Cardiac septum (tissue), 1 donor: ENCODE results near the gene TRAPPC13. TPM values are rescaled to one million over a fixed set of nuclear protein-coding genes. Genes with fewer than 3 reads are reported as not detected.
"Not testable (repeated sequence)": the region's sequence is repeated elsewhere in the genome, so short reads cannot be mapped to it uniquely, and the experiment has no call there.

Source experiments
- DNase-seq: peaks from one replicate; pipeline ENCODE4 v3.0.0-alpha.2; 2020; ENCODE audit warnings: low spot score
- intact Hi-C: fragments of 100-400 bp; cut with DNase I; formaldehyde crosslinking; loops from one replicate; pipeline ENCODE4 v1.14.0; 2022
- total RNA-seq: library from RNA; stranded (reverse); fragmentation: NEBNext Ultra II Directional; extraction: Animal tissue kit (Norgen Biotek cat#: 25700); gene quantifications from one replicate; pipeline ENCODE4 v1.2.1, GENCODE V29; 2021
- donor health status: DM: no; HTN: no; CAD: no.

The TRAPPC13 gene
- total RNA-seq, 1 donor from 2014 or later, result 18.9 TPM

GRCh38 chr5:65668696-65669095, 43.9 kb downstream of the TRAPPC13 start:
- intact Hi-C loops, result no loop called here
- no peak for DNase-seq

DNA sequence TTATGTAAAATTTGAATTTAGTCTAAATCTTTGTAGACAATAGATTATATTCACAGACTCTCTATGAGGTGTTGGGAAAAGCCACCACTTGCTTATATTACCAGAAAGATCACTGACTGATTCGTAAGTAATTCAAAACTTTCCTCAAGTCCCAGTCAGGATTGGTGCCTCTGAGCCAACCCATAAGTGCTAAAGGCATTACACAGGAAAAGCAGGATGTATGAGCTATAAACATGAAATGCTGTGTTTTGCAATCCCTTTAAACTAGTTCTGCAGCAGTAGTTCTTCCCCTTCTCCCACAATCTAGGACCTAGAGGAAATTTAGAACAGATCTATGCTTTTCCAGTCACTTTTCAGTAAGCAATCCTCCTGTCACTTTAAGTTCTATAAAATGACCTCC, 48.0 kb downstream of the TRAPPC13 start:
- intact Hi-C loops, result no loop called here
- no peak for DNase-seq

GRCh38 chr5:65674749-65675148, 49.9 kb downstream of the TRAPPC13 start:
- intact Hi-C loops, result no loop called here
- DNase-seq, result no peak

DNA sequence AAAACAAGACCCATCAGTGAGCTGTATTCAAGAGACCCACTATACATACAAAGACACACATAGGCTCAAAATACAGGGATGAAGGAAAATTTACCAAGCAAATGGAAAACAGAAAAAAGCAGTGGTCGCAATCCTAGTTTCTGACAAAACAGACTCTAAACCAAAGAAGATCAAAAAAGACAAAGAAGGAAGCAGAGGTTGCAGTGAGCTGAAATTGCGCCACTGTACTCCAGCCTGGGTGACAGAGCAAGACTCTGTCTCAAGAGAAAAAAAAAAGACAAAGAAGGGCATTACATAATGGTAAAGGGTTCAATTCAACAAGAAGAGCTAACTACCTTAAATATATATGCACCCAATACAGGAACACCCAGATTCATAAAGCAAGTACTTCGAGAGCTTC, 51.2 kb downstream of the TRAPPC13 start:
- DNase-seq, intact Hi-C loops: not testable (repeated sequence)

GRCh38 chr5:65682148-65682547, 57.3 kb downstream of the TRAPPC13 start:
- DNase-seq, result no peak
- intact Hi-C loops, result no loop called here

GRCh38 chr5:65693121-65693520, 68.3 kb downstream of the TRAPPC13 start:
- DNase-seq, result no peak
- intact Hi-C loops, result no loop called here

- intact Hi-C loops, result no loop called here
- no peak for DNase-seq
These were observed 70.4 kb downstream of the TRAPPC13 start for GRCh38 chr5:65695162-65695755.

- no peak for DNase-seq
- intact Hi-C loops, result no loop called here
These were observed 71.1 kb downstream of the TRAPPC13 start for GRCh38 chr5:65695896-65696295.

- intact Hi-C loops, result no loop called here
- no peak for DNase-seq
These were observed 72.1 kb downstream of the TRAPPC13 start for GRCh38 chr5:65696892-65697291.

GRCh38 chr5:65699338-65699737, 74.5 kb downstream of the TRAPPC13 start:
- DNase-seq, result no peak
- intact Hi-C loops, result no loop called here

- no peak for DNase-seq
- intact Hi-C loops, result no loop called here
These were observed 77.2 kb downstream of the TRAPPC13 start for GRCh38 chr5:65702036-65702435.

DNA sequence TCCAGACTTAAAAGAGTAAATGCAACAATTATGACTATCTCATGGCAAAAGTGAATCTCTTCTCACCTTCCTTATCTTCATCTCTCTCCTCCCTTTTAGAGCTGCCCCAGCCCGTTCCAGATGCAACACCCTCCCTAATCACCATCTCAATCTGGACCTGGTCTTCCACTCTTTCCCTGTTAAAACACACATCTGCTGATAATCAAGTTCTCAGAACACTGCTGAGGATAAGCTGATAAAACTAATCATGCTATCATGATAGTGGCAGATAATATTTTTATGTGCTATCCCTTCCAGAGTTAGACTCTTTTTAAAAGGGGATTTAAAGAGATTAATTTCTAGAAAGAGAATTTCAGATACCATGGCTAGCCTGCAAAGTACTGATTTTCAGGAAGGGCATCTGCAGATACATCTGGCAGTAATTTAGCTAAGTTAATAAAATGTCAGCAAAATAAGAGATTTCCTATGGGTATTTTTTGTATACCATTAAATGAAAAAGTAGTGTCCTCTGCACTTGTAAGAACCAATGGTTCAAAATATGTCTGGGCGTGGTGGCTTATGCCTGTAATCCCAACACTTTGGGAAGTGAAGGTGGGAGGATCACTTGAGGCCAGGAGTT, 79.9 kb downstream of the TRAPPC13 start:
- intact Hi-C loops, result no loop called here
- no peak for DNase-seq

GRCh38 chr5:65707663-65708062, 82.8 kb downstream of the TRAPPC13 start:
- no peak for DNase-seq
- intact Hi-C loops, result no loop called here

DNA sequence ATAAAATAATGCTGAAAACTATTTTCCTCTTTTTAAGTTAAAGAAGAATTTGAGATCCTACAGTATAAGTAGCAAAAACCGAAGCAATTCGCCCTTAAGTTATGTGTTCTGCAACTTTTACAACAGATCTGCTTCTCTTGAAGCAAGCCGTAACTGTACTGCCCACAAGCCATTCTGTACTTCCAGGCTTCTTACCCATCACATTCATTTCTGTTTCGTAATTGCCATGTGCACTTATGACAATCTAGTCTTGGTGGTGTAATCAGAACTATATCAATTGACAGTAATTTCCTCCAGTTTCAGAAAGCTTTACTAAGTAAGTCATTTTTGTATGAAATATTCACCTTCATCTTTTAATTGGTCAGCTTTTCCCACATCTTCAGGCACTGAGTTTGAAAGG, 83.3 kb downstream of the TRAPPC13 start:
- intact Hi-C loops, result no loop called here

More for the DNA sequence above, 83.3 kb downstream of the TRAPPC13 start:
- no peak for DNase-seq

Other genes with a start within 250 kb of the TRAPPC13 start
- gene ADAMTS6, start 143.1 kb upstream of the TRAPPC13 start, total RNA-seq, result 1.9 TPM
- 0.73 TPM for gene CENPK, start 61.9 kb upstream of the TRAPPC13 start, total RNA-seq
- gene PPWD1, start 61.7 kb upstream of the TRAPPC13 start, total RNA-seq, result 19.3 TPM
- gene TRIM23, start 694 bp upstream of the TRAPPC13 start, total RNA-seq, result 18.5 TPM
- gene SHLD3, start within 50 bp of the TRAPPC13 start, total RNA-seq, result 1.7 TPM
- gene SGTB, start 97.1 kb downstream of the TRAPPC13 start, total RNA-seq, result 9.5 TPM
- gene NLN, start 97.2 kb downstream of the TRAPPC13 start, total RNA-seq, result 17.2 TPM